Measurements from ENCODE around the gene GPR32.

GPR32 gene

GRCh38 chr19:50725218-50725910 lies 44.9 kb upstream of the GPR32 start:
- no peak for TF ChIP-seq CTCF (conservative IDR thresholded peaks at IDR 0.05)
- H3K27ac ChIP-seq, result peak overlapping the region; percentile 82

- no peak for TF ChIP-seq CTCF (conservative IDR thresholded peaks at IDR 0.05)
- H3K27ac ChIP-seq, result peak overlapping the region; percentile 82
These were observed 44.4 kb upstream of the GPR32 start for GRCh38 chr19:50725911-50726230.

GRCh38 chr19:50728084-50728737 lies 42.1 kb upstream of the GPR32 start:
- H3K27ac ChIP-seq, result no peak overlapping the region
- no peak for TF ChIP-seq CTCF (conservative IDR thresholded peaks at IDR 0.05)

- H3K27ac ChIP-seq, result no peak overlapping the region
- no peak for TF ChIP-seq CTCF (conservative IDR thresholded peaks at IDR 0.05)
These were observed 40.4 kb upstream of the GPR32 start for GRCh38 chr19:50729894-50730293.

- H3K27ac ChIP-seq, result no peak overlapping the region
- no peak for TF ChIP-seq CTCF (conservative IDR thresholded peaks at IDR 0.05)
These were observed 34.4 kb upstream of the GPR32 start for GRCh38 chr19:50735869-50736268.

- TF ChIP-seq CTCF (conservative IDR thresholded peaks at IDR 0.05), result no peak
- no peak overlapping the region for H3K27ac ChIP-seq
These were observed 33.9 kb upstream of the GPR32 start for GRCh38 chr19:50736338-50736737.

- no peak for TF ChIP-seq CTCF (conservative IDR thresholded peaks at IDR 0.05)
These were observed 30.9 kb upstream of the GPR32 start for GRCh38 chr19:50739132-50739913.

More at GRCh38 chr19:50739132-50739913, 30.9 kb upstream of the GPR32 start:
- H3K27ac ChIP-seq, result no peak overlapping the region

Data from VCaP (cell line).